Fibroblast of lung (primary cell): ENCODE measurements around the gene CLDN19.

Experiments
- CTCF ChIP-seq, 2 donors: IDR thresholded peaks in 1 of 2; conservative IDR thresholded peaks in 1 of 2; 1 replicate in 1 of 2; 2 replicates in 1 of 2; pipeline ENCODE4 v1.5.1; 2011 to 2012; ENCODE audit warnings: low read length in 2 of 2, control low read depth in 1 of 2, inconsistent platforms in 1 of 2, low read depth in 1 of 2, mild to moderate bottlenecking in 1 of 2
- EZH2 ChIP-seq: IDR thresholded peaks from 2 replicates; pipeline ENCODE4 v1.5.1; 2012; ENCODE audit warnings: low read length, control low read depth, mild to moderate bottlenecking; ENCODE audit errors: missing control alignments

- TF ChIP-seq CTCF (conservative IDR thresholded peaks at IDR 0.05 in 1 of 2, IDR thresholded peaks at IDR 0.05 in 1 of 2; ENCODE audit: low read depth in 1 of 2, low read length in 2 of 2): no peak
- TF ChIP-seq EZH2: no peak
Measured at GRCh38 chr1:42689912-42690311, 50.1 kb downstream of the CLDN19 start.
